VCaP (cell line): Measurements from ENCODE around the gene MAVS.

Experiments
- H3K27ac ChIP-seq: fragments of 450-650 bp; 2 replicates; pipeline ENCODE4 v1.5.1; 2017
- CTCF ChIP-seq: fragments of 450-650 bp; conservative IDR thresholded peaks from 2 replicates; pipeline ENCODE4 v1.5.1; 2017; ENCODE audit warnings: mild to moderate bottlenecking, moderate library complexity

Gene MAVS

GRCh38 chr20:3808544-3808943 lies 38.1 kb upstream of the MAVS start:
- TF ChIP-seq CTCF, result no peak
- peak overlapping the region; percentile 92 for H3K27ac ChIP-seq

- no peak for TF ChIP-seq CTCF
- H3K27ac ChIP-seq, result peak overlapping the region; percentile 77
These were observed 35.0 kb upstream of the MAVS start for GRCh38 chr20:3811467-3812258.

GRCh38 chr20:3812259-3812681 lies 34.4 kb upstream of the MAVS start:
- TF ChIP-seq CTCF, result no peak

DNA sequence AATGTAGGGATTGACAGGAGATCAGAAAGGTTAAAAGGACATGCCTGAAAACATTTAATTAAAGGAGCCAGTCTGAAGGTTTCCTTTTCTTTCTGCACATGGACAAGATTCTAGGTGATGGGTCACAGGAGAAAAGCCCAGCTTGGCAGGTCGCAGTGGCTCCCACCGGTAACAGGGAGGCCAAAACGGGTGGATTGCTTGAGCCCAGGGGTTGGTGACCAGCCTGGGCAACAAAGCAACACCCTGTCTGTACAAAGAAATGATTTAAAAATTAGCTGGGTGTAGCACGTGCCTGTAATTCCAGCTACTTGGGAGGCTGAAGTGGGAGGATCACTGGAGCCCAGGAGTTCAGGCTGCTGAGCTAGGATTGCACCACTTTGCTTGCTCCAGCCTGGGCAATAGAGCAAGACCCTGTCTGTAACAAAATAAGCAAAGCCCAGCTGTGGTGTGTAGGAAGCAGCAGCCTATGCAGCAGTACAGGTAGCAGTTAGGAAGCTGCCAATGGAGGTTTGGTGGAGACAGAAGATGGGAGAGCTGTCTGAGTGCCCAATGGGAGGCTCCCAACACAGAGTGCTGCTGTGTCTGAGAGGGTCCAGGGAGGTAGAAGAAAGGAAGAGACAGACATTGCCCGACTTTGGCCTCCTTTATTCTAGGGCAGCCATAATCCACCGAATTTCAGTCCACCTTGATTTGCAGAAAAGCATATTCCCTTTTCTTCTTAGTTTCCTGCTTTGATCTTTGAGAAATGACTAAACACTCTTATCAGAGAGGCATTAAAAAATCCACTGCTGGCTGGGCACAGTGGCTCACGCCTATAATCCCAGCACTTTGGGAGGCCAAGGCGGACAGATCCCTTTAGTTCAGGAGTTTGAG lies 33.4 kb upstream of the MAVS start:
- peak overlapping the region; percentile 77; the same call in 1 of the 2 replicates for H3K27ac ChIP-seq
- TF ChIP-seq CTCF, result no peak

More at GRCh38 chr20:3812259-3812681, 34.4 kb upstream of the MAVS start:
- H3K27ac ChIP-seq, result peak overlapping the region; percentile 77

DNA sequence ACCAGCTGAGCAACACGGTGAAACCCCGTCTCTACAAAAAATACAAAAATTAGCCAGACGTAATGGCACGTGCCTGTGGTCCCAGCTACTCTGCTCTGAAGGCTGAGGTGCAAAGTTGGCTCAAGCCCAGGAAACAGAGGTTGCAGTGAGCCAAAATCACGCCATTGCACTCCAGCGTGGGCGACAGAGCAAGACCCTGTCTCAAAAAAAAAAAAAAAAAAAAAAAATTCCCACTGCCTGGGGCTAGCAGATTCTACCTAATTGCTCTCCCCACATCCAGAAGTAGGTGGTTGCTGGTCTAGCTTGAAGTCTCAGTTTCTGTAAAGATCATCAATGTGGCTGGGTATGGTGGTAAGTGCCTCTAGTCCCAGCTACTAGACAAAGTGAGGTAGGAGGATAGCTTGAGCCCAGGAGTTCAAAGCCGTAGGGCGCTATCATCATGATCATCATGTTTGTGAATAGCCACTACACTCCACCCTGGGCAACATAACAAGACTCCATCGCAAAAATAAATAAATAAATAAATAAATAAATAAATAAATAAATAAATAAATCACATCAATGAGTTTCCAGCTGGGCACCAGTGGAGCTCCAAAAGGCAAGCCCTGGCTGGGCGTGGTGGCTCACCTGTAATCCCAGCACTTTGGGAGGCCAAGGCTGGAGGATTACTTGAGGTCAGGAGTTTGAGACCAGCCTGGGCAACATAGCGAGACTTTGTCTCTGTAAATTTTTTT lies 32.6 kb upstream of the MAVS start:
- TF ChIP-seq CTCF, result no peak
- H3K27ac ChIP-seq, result no peak overlapping the region; the same call in 1 of the 2 replicates

DNA sequence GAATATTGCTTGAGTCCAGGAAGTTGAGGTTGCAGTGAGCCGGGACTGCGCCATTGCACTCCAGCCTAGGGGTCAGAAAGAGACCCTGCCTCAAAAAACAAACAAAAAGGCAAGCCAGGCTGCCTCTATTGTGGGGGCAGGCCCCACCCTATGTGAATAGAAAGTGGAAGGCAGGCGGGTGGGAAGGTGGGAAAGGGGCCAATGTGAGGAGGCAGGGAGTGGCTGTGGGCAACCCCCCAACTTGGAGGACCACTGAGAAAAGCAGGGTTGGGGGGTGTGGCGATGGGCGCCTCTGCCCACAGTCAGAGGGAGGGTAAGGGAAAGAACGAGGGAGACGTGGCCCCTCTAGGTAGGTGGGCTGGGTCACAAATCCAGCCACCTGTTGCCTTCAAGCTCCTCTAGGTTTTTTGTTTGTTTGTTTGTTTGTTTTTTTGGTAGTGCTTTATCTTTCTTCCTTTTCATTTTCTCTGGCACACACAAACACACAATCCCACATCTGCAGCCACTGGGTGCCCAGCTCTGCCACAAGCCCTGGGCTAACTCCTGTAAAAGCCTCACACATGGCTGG lies 31.6 kb upstream of the MAVS start:
- TF ChIP-seq CTCF, result no peak
- no peak overlapping the region for H3K27ac ChIP-seq
